Epithelial cell of proximal tubule (primary cell): ENCODE results near the gene TBC1D3B. TPM values are rescaled to one million over a fixed set of nuclear protein-coding genes. Genes with fewer than 3 reads are reported as not detected.
"Not testable (repeated sequence)": the region's sequence is repeated elsewhere in the genome, so short reads cannot be mapped to it uniquely, and the experiment has no call there.

ENCODE experiments used
- DNase-seq: peaks from one replicate; pipeline ENCODE4 v3.0.0-alpha.2; 2011; ENCODE audit warnings: low read depth
- H3K4me3 ChIP-seq: 2 replicates; pipeline ENCODE4 v1.5.1; 2011; ENCODE audit warnings: low read depth, mild to moderate bottlenecking, low read length
- CTCF ChIP-seq: conservative IDR thresholded peaks from 2 replicates; pipeline ENCODE4 v1.5.1; 2012; ENCODE audit warnings: low read depth, mild to moderate bottlenecking, low read length
- total RNA-seq: library from RNA; depleted of rRNA; stranded (reverse); fragments of >200 nt; gene quantifications from 2 replicates; pipeline ENCODE4 v1.2.3, GENCODE V29; 2015

The TBC1D3B gene
- total RNA-seq, 1 donor from 2014 or later, result not detected

GRCh38 chr17:36129616-36130015 lies 46.8 kb downstream of the TBC1D3B start:
- no peak overlapping the region for H3K4me3 ChIP-seq
- no peak for DNase-seq
- no peak for TF ChIP-seq CTCF

GRCh38 chr17:36128411-36128978 lies 47.9 kb downstream of the TBC1D3B start:
- DNase-seq, result no peak
- TF ChIP-seq CTCF, result no peak
- no peak overlapping the region for H3K4me3 ChIP-seq

GRCh38 chr17:36127911-36128310 lies 48.5 kb downstream of the TBC1D3B start:
- TF ChIP-seq CTCF, result no peak
- no peak for DNase-seq
- no peak overlapping the region for H3K4me3 ChIP-seq

- no peak for TF ChIP-seq CTCF
- no peak overlapping the region for H3K4me3 ChIP-seq
- no peak for DNase-seq
These were observed 49.1 kb downstream of the TBC1D3B start for GRCh38 chr17:36127199-36127893.

- no peak for DNase-seq
- no peak overlapping the region for H3K4me3 ChIP-seq
- no peak for TF ChIP-seq CTCF
These were observed 51.3 kb downstream of the TBC1D3B start for GRCh38 chr17:36124879-36125824.

- no peak overlapping the region for H3K4me3 ChIP-seq
- DNase-seq, result no peak
- no peak for TF ChIP-seq CTCF
These were observed 53.0 kb downstream of the TBC1D3B start for GRCh38 chr17:36123431-36123830.

- not testable (repeated sequence) for DNase-seq, H3K4me3 ChIP-seq
These were observed 55.3 kb downstream of the TBC1D3B start for GRCh38 chr17:36121099-36121498.
